ENCODE measurements around the gene CATSPER4.

CATSPER4 gene

DNA sequence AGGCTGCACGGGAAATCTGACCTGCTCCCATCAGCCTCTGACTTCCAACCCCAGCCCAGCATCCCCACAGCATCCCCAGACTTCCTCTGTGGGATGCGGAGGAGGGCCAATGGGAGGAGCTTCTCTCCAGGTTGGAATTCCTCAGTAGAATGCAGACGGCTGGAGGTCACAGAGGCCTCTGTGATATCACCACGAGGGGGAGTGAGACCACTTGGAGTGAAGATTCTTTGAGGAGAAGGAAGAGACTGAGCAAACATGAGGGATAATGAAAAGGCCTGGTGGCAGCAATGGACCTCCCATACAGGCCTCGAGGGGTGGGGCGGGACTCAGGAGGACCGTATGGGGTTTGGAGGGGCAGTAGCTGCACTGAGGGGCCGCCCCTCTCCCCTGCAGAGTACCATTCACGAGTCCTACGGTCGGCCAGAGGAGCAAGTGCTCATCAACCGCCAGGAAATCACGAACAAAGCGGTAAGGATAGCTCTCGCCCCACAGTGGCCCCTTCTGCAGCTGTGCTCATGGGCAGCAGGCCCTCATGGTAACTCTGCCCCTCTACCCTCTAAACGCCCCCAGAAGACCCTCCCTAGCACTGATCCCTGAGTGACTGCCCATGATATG, at the start of gene CATSPER4:
TSS of gene CATSPER4 (plus strand) at position 230 of the 615 bp plus-strand sequence. CDS start at position 256, 26 bp downstream.
- in situ Hi-C loops (cut with MboI; ENCODE audit: low sequenced_read_pairs): no loop called here

DNA sequence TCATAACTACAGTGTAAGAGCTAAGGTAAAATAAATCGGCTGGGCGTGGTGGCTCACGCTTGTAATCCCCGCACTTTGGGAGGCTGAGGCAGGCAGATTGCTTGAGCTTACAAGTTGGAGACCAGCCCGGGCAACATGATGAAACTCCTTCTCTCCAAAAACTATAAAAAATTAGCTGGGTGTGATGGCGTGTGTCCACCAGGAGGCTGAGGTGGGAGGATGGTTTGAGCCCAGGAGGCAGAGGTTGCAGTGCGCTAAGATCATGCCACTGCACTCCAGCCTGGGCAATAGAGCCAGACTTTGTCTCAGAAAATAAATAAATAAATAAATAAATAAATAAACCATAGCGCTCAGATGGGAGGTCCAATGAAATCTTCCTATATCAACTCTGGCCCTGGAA, 48.2 kb upstream of the CATSPER4 start:
- in situ Hi-C loops (cut with MboI; ENCODE audit: low sequenced_read_pairs): no loop called here

DNA sequence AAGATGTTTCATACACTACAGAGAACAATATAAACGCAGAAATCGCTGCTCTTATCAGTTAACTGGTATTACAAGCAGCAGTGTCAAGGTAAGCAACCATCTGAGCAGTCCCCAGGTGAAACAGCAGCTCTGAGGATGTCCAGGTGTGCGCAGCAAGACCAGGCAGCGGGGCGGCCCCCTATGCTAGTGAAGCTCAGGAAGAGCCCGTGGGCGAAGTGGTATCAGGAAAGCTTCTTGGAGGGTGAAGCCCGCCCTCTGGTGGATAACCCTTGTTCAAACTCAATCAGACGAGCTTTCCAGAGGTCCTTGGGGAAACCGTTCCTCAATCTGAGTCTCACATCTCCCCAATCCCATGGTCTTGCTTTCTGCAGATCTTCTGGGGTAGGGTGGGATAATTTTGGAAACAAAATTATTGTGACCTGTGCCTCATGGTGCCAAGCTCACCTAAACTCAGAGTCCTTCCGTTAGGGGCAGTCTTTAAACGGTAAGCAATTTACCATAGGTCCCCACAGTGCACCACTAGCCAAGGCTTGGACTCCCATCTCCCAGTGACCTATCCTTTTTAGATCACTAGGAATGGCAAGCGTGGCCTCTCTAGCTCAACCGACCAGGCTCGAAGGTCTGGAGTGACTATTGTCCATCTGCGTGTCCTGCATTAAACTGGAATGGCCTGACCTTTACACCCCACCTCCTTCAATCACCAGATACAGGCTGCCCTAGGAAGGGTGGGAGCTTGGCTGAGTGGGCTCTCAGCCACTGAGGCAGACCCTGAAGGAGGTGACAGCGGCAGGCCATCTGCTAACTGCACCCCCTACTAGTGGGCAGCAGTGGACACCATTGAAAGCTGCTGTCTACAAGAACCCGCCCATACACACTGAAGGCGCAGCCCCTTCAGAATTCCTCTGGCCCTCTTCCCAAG, 45.1 kb upstream of the CATSPER4 start:
- in situ Hi-C loops (cut with MboI; ENCODE audit: low sequenced_read_pairs): loop anchor here (5.0 kb wide), 1 partner anchor 38 kb away; no protein-coding TSS in a partner anchor

DNA sequence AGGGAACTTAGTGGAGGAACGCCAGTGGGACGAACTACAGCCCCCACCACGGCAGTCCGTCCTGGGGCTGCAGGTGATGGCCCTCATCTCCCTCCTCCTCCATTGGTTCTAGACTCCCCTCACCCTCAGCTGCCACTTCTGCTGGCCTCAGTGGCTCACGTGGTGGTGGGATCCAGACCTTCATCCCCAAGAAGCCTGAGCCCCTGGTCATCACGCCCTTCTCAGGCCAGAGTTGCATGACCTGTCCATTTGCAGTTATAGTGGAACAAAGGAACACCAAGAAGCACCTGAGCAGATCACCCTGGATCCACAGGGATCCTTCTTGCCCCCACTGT, 44.5 kb upstream of the CATSPER4 start:
- in situ Hi-C loops (cut with MboI; ENCODE audit: low sequenced_read_pairs): loop anchor here (5.0 kb wide), 1 partner anchor 39 kb away; no protein-coding TSS in a partner anchor

DNA sequence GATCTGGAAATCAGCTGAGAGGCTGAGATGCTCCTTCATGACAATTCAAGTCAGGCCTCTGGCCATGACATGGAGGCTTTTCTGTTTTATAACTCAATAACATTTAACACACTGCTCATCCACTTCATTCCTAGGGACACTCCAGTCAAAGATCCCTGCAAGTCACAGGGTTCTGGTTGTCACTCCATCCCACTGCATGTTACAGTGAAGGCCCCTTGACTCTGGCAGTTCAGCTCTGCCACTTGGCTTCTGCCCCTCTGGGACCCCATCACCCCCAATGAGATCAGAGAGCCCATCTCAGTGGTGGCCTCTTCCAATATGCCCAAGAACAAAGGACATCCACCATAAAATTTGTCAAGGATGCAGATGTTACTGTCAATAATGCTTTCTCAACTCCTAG, 41.5 kb upstream of the CATSPER4 start:
- in situ Hi-C loops (cut with MboI; ENCODE audit: low sequenced_read_pairs): loop anchor here (5.0 kb wide), 1 partner anchor 42 kb away; no protein-coding TSS in a partner anchor

DNA sequence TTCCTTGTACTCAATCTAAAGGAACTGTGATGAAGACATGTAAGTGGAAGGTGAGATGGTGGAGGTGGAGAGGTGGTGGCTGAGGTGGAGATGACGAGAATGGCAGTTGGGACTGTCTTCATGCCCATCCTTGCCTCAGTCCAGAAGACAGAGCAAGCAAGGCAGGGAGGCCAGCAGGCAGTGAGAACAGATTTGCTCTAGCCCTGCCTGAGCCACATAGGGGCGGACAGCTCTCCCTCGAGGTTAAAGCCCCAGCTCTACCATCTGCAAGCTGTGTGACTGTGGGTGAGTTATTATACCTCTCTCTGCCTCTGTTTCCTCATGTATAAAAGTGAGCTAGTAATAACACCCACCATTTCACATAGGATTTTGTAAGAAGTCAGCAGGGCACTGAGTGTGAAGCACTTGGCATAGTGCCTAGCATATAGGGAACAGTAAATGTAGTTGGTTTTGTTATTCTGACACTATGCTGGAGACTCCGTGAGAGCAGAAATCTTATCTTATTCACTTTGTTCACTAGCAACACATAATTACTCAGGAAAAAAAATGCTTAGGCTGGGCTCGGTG, 36.4 kb upstream of the CATSPER4 start:
- in situ Hi-C loops (cut with MboI; ENCODE audit: low sequenced_read_pairs): loop anchor here (10.0 kb wide), 1 partner anchor 109 kb away; the partner anchor contains the start of gene SLC30A2

DNA sequence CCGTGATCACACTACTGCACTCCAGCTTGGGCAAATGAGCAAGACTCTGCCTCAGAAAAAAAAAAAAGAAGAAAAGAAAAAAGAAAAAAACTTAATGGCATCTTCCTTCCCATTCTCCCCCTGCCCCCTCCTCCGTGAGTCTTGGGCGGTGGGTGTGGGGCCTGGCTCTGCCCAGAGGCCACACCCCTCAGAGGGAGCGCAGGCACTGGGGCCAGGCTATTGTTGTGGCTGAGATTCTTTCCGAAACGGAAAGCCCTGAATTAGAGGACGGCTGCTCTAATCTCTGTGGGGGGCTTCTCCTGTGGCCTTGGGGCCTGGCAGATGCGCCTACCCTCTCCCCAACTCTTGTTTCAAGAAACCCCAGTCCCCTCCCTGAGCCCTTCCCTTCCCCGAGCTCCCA, 35.7 kb upstream of the CATSPER4 start:
- in situ Hi-C loops (cut with MboI; ENCODE audit: low sequenced_read_pairs): loop anchor here (10.0 kb wide), 1 partner anchor 110 kb away; the partner anchor contains the start of gene SLC30A2

DNA sequence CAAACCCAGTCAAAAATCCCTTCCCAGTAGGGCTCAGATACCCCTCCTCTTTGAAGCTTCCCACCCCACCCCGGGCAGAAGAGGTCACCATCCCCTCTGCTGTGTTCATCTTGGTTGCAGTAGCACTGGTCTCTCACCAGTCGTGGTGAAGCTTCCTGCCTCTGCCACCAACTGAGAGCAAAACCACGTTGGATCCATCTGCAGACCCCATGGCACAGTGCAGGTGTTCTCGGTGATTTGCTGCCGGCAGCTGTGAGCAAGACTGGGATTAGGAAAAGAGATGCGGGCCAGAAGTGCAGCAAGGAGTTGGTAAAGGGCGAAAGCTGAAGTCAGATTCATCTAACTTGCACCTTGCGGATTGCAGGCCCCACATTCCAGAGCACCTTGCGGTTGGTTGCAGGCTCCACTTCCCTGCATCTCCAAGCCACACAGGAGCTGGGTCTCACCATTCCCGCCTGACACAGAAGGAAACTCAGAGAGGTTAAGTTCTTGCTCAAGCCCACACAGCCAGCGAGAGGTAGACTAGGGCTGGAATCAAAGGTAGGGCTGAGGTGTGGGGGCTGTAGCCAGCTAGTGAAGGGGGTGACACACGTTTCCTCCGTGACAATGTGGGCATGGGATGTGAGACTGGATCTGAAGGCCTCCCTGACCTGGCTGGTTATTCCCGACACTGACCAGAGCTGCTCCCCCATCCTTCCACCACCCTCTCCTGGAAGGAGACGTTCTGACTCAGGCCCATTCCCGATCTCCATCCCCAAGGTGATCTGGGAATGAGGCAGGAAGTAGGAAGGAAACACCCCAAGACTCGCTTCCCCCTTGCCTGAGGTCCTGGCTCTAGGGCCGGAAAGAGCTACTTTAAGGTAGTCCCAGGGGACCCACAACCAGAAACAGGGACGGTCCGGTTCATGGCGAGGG, 34.8 kb upstream of the CATSPER4 start:
- in situ Hi-C loops (cut with MboI; ENCODE audit: low sequenced_read_pairs): loop anchor here (10.0 kb wide), 1 partner anchor 111 kb away; the partner anchor contains the start of gene SLC30A2

DNA sequence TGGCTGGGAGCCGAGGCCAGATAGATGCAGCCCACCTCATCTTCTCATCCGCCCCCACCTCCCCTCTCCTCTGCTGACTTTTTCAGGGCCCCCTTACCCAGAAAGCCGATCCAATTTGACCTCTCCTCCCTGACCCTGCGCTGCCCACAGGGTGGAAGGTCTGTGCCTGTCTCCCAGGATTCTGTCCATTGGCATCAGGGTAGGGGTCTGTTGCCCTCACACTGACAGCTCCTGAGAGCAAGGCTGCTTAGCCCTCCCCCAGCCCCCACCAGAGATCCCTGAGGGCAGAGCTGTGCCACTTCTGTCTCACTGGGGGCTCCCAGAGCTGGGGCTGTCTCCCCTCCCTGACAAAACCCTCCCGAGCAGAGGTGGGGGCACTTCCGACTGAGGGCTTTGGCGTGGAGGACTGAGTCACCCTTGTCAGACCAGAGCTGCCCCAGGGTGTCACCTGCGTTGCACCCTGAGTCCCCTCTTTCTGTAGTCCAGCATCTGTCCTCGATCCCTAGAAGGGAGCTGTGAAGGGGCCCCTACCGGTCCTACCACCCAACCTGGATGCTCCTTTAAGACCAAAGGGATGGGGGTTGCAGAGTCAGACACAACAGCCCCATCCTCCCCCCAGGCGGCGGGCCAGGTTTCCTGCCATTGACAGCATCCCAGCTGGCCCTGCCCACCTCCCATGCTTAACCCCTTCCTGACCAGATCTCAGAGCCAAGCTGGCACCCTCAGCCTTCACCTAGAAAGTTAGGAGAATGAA, 33.9 kb upstream of the CATSPER4 start:
- in situ Hi-C loops (cut with MboI; ENCODE audit: low sequenced_read_pairs): loop anchor here (10.0 kb wide), 1 partner anchor 112 kb away; the partner anchor contains the start of gene SLC30A2

DNA sequence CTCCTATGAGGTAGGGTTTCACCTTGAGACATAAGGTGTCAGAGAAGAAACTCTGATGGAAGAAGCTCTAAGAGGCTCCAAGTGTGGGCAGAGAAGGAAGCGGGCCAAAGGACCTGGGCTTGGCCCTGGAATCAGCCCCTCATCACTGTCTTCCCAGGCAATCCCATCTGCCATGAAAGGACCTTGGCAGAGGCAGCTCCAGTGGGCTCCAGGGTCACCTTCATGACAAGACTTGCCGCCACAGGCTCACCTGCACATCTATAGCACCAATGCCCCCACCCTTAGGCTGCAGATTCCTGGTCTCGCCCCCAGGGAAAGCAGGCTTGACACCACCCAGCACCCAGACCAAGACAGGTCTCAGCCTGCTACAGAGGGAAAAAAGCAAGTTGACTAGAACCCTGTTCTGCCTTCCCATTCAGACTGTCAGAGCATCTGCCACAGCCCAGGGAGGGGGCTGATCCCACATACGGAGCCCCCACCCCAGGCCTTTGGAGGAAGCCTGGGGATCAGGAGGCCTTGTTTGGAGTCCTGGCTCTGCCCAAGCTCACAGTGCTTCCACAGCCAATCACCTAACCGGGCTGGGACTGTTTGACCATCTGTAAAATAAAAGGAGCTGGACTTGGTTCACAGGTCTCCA, 32.0 kb upstream of the CATSPER4 start:
- in situ Hi-C loops (cut with MboI; ENCODE audit: low sequenced_read_pairs): loop anchor here (10.0 kb wide), 1 partner anchor 114 kb away; the partner anchor contains the start of gene SLC30A2

DNA sequence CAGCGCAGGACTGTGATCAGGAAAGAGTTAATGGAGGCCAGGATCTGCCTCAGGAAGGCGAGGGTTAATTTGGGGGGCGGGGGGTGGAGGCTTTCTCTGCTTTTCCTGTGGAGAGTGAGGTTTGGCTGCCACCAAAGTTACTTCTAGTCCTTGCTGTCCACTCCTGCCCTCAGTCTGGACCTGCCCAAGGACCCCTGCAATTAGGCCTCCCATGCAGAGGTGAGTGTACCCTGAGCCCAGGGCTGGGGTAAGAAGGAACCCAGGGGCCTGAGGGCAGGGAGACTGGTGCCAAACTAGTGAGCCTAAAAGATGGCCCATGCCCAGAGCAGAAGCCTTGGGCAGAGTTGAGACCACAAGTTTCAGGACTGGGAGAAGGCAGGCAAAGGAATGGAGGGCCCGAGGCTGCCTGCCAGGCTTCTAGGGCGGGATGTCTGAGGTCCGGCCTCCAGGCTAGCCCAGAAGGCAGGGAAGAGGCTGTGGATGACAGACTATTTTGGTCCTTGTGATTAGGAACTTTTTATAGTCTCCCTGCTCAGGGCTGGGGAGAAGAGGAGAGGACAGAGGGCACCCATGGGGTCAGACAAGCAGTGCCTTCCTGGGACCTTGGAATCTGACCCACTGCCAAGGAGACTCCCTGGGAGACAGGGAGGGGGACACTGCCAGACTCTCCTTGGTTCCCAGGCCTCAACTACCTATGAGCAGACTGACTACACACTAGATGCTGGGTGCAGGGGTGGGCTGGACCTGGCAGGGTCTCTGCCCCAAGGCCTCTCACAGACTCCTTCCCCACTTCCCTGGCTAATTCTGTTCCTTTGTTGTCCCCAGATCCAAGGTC, 31.3 kb upstream of the CATSPER4 start, which contains the start of gene FAM110D:
TSS of gene FAM110D (plus strand) at position 172 of the 835 bp plus-strand sequence. CDS start 2,213 bp downstream, outside the sequence.
- in situ Hi-C loops (cut with MboI; ENCODE audit: low sequenced_read_pairs): loop anchor here (10.0 kb wide), 1 partner anchor 114 kb away; the partner anchor contains the start of gene SLC30A2

DNA sequence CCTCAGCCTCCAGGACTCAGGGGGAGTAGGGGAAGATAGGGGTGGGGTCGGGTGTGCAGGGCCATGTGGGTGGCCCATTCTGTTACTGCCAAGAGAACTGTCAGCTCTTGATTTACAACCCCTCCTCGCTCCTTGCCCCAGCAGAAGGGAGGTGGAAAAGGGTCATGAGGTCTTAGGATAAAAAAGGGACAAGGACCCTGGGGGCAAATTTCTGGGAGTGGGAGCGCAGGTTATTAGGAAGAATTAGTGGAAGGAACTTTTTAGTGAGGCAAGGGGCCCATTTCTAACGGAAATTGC, 30.7 kb upstream of the CATSPER4 start:
- in situ Hi-C loops (cut with MboI; ENCODE audit: low sequenced_read_pairs): loop anchor here (10.0 kb wide), 1 partner anchor 115 kb away; the partner anchor contains the start of gene SLC30A2

DNA sequence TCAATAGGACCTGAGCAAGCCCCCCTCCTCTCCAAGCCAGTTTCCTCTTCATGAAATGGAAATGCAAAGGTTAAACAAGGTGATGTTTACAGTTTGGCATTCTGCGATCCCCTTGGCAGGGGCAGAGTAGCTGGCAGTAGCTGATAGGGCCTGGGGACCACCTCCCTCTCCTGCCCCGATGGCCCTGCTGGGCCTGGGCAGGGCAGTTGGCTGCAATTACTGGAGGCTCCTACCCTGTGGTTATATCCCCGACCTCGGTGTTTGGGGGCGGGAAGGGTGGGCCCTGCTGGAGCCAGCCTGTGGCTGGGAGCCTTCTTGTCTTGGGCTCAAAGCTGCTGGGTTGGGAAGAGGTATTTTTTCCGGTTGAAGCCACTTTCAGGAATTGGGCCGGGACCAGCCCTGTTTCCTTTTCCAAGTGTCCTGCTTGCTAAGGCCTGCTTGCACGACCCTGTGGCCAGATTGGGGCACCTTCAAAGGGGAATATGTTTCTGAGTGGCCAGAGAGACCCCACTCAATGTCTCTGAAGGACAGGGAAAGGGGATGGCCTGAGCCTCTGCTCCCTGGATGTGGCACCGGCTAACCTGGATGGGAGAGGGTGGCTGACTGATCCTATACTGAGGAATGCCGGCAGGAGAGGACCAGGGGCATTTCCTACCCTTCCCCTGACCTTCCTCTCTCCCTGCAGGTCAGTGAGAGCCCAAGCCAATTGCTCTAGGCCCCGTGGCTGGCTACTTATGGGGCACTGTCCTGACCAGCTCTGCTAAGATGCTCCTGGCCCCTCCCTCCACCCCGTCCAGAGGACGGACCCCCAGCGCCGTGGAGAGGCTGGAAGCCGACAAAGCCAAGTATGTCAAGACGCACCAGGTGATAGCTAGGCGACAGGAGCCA, 29.6 kb upstream of the CATSPER4 start:
- in situ Hi-C loops (cut with MboI; ENCODE audit: low sequenced_read_pairs): no loop called here

DNA sequence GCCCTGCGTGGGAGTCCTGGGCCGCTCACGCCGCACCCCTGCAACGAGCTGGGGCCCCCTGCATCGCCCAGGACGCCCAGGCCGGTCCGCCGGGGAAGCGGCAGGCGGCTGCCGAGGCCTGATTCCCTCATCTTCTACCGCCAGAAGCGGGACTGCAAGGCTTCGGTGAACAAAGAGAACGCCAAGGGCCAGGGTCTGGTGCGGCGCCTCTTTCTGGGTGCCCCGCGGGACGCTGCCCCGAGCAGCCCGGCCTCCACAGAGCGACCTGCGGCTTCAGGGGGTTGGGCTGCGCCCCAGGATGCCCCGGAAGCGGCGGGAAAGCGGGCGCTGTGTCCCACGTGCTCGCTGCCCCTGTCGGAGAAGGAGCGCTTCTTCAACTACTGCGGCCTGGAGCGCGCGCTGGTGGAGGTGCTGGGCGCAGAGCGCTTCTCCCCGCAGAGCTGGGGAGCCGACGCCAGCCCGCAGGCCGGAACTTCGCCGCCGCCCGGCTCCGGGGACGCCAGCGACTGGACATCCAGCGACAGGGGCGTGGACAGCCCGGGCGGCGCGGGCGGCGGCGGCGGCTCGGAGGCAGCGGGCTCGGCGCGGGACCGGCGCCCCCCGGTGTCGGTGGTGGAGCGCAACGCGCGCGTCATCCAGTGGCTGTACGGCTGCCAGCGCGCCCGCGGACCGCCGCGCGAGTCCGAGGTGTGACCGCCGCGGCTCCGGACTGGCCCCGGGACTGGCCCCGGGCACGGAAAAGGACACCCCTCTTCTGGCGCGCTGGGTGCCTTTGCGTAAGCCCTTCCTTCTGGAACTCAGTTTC, 28.8 kb upstream of the CATSPER4 start:
- in situ Hi-C loops (cut with MboI; ENCODE audit: low sequenced_read_pairs): no loop called here

DNA sequence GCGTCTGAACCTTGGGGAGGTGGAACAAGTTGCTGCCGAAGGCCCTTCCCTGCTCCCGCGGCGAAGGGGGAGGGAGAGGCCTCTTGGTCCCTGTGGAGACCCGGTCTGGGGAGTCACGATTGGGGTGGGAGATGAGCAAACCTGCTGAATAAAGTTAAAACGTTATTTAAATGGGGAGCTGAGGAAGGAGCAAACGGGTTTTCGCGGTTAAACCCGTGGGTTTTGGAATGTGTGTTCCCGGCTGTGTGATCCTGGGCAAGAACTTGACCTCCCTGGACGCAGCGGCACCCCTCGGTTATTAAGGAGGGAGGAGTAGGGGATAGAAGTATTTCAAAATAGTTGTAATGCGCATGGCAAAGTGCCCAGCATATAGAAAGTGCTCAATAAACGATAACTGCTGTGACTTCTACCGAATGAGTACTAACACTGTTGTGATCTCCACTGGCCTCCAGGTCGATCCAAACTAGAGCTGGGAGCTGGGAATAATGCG, 28.1 kb upstream of the CATSPER4 start:
- in situ Hi-C loops (cut with MboI; ENCODE audit: low sequenced_read_pairs): no loop called here

DNA sequence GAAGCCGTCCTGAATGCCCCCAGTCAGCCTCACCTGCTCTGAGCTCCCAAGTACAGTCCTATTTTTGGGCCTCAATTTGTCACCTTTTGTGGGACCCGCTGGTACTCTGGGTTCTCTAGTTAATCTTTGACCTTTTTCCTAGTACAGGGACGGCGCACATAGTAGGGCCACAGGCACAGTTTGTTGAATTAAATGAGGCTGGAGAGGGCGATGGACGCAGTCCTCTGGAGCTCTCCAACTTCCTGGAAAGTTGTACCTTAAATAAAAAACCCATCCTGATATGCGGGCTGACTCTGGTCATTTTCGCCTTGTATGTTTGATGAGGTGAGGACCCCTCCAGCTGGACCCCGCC, 26.7 kb upstream of the CATSPER4 start:
- in situ Hi-C loops (cut with MboI; ENCODE audit: low sequenced_read_pairs): no loop called here

Measured in HL-60/S4 (cell line).